GF-D8 (cell line): ENCODE measurements around the gene CRISPLD2.
"Not testable (repeated sequence)": the region's sequence is repeated elsewhere in the genome, so short reads cannot be mapped to it uniquely, and the experiment has no call there.

Experiments used
- DNase-seq: peaks from one replicate; lab custom pipeline; 2025; lab: John Stamatoyannopoulos, UW

CRISPLD2 gene

DNA sequence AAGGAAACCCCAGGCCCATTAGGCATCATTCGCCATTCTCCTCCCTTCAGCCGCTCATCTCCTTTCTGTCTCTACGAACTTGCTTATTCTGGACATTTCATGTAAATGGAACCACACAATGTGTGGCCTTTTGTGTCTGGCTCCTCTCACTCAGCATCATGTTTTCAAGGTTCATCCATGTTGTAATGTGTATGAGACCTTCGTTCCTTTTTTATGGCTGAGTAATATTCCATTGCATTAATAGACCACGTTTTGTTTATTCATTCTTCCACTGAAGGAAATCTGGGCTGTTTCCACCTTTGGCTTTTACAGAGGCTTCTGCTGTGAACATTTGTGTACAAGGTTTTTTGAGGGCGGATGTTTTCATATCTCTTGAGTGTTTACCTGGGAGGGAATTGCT, 3.2 kb downstream of the CRISPLD2 start:
- no peak for DNase-seq

DNA sequence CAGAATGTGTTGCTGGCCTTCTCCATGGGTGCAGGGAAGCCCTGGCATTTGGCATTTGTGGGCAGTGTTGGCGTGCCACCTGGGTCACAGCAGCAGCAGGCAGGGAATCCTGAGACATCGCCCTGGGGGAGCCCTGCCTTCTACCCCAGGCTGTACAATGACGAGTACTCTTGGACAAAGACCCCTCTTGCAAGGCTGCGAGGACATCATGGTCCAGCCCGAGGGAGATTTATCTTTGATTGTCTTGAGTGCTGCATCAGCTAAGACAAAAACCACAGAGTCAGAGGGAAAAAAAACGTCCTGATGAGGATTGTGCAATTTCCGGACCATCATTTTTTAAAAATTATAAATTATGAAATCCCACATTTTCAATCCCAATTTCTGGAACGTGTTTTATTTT, 3.7 kb downstream of the CRISPLD2 start:
- DNase-seq = no peak

DNA sequence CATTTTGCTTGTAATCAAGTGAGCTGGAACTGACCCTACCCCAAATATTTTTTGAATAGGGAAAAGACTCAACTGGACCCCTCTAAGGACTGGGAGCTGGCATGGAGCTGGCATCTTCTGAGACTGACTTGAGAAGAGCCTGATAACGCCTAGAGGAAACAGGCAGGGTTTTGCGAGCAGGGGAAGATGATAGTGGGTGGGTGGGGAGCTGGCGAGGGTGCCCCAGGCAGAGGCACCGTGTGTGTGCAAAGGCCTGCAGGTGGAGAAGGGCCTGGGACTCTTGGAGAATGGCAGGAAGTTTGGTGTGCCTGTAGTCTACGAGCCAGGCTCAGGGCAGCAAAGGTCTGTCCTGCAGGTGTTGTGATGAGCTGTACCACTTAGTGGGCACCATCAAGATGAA, 4.1 kb downstream of the CRISPLD2 start:
- DNase-seq = no peak

DNA sequence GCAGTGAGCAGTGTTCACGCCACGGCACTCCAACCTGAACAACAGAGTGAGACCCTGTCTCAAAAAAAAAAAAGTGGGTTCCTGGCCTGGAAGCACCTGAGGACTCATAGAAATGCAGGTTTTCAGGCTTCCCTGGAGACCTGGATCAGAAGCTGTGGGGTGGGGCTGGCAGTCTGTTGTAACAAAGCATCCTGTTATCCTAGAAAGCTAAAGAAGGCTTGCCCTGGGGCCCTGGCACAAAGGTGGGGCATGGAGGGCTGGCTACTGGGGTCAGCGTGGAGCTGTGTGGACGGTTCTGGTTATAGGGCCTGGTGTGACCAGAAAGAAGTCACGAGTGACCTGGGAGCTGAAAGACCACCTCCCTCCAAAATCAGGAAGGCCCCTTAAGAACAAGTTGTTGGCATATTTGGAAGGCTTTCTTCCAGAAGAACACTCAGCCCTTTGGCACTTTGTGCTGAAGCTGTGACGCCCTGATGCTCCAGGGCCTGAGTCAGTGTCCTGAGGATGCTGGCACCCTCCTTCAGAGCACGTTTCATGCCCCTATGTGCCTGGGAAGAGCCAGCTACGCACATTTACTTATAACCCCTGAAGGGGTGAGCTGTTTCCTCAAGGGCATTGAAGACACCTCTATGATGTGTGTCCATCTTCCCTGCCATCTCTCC, 6.2 kb downstream of the CRISPLD2 start:
- DNase-seq = no peak

DNA sequence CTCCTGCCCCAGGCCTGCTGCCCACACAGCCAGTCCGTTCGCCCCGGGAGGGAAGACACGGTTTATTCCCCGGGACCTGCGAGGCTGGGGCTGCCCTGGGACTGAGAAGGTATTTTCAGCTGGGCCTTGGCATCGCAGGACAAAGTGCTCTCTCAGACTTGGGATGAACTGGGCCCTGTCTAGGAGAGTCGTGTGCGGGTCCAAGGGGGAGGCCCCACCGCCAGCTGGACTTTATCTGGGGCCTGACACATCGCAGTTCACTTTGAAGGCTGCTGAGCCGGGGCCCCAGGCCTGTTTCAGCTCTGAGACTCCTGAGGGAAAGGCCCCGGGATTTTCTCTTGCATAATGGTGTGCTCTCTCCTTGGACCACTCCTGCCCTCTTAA, 6.8 kb downstream of the CRISPLD2 start:
- DNase-seq = no peak

DNA sequence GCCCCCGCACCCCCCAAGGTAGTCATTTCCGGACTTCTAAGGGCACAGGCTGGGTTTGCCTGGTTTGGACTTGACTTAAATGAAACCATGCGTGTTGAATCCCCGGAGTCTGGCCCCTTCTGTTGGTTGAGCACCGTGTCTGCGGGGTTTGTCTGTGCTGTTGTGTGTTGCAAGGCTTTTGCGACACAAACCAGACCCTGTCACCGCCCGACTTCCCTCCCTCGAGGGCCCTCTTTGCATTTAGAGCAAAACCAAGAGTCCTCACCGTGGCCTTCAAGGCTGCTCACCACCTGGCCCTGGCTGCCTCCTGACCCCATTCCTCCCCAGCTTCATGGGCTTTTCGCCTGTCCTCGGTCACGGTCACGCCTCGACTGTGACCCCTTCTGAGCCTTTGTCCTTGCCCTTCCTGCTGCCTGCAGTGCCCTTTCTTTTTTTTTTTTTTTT, 7.4 kb downstream of the CRISPLD2 start:
- peak; percentile 8 for DNase-seq

DNA sequence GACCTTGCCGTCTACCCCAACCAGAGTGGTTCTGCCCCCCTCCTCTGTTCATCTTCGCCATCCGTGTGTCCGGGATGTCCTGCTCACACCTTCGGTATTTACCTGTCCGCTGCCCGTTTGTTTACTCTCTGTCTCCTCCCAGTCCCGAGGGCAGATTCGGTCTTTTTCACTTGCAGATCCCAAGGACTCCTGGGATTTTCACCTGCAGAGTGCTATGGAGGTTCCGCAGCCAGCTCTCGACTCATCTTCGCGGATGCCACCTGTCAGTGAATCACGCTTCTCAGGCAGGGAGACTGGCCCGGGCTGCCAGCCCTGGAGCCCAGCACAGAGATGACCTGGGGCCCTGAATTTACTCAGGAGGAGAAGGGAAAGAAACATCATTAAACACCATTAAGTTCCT, 8.1 kb downstream of the CRISPLD2 start:
- no peak for DNase-seq

DNA sequence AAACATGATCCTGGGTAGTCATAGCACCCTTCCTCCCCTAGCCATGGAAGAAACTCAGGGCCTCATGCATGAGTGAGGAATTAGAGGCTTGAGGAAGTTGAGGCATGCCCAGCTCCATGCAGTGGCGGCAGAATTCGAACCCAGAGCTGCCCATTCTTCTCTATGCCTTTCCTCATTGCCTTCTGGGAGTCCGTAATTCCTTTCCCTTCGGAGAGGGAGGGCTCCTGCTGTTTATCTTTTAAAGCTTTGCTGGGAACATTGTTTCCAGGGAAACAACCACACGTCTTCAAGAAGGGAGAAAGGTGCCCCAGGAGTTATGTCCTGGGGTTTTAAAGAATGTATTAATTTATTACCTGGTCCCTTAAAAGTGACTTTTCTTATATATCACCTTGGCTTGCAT, 8.5 kb downstream of the CRISPLD2 start:
- DNase-seq = no peak

DNA sequence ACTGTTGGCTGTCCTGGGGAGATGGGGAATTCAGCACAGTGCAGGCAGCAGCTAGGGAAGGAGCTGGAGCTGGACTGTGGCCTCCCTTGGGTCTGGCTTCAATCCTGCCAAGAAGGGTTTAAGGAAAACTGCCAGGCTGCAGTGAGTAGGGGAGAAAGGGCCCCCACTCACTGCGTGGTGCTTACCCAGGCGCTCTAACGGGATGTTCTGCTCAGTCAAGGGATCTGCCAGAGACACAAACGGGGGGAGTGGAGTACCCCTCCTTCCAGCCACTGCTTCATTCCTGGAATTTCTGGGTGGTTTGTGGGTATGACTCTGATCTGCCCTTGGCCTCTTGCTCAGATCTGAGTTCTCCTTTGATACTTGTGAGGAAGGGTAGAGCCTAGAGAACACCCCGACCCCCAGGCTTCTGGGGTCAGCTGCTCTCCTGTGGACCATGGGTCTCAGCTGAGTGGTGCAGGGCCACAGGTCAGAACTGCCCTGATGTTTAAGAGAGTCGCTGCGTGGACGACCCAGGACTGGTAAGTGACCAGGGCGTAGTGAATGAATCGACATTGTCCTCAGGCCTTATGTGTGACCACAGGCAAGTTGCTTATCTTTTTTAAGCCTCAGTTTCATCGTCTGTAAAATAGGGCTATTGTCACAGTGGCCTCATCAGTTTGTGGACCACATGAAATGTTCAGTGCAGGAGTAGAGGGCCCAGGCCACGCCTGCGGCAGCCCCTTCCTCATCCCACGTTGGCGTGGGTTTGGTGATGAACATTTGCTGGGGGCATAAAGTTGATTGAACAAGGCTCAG, 9.6 kb downstream of the CRISPLD2 start:
- no peak for DNase-seq

DNA sequence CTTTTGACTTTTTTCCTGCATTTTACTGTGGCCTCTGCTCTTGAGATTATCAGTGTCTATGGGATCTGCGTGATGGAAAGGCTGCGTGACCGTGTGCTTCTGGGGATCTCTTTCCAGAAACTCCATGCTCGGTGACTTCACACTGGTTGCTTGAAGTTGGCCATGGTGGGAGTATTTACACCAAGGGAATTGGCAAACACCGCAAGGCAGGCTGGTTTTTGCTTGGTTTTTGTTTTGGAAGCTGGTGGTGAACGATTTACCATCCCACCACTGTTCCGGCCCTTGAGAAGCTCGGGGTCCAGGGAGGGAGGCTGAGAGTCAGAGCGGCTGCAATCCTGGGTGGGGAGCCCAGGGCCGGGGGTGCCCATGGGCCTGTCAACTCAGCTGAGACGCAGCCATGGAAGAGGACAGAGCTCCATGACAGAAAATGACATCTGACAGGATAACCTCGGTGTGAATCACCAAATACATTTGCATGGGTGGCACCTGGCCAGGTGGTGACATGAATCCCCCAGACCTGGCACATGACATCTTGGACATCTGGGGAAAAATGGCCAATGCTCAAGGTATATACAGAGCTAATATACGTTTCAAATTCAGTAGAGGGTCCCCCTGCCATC, 11.1 kb downstream of the CRISPLD2 start:
- DNase-seq = no peak

DNA sequence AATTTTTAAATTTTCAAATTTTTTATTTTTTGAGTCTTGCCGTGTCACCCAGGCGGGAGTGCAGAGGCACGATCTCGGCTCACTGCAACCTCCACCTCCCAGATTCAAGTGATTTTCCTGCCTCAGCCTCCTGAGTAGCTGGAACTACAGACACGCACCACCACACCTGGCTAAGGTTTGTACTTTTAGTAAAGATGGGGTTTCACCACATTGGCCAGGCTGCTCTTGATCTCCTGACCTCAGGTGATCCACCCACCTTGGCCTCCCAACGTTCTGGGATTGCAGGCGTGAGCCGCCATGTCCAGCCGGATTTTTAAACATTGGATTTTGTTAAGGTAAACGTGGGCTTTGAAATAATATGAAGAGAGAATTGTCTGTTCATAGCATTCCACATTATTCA, 11.9 kb downstream of the CRISPLD2 start:
- DNase-seq = not testable (repeated sequence)

DNA sequence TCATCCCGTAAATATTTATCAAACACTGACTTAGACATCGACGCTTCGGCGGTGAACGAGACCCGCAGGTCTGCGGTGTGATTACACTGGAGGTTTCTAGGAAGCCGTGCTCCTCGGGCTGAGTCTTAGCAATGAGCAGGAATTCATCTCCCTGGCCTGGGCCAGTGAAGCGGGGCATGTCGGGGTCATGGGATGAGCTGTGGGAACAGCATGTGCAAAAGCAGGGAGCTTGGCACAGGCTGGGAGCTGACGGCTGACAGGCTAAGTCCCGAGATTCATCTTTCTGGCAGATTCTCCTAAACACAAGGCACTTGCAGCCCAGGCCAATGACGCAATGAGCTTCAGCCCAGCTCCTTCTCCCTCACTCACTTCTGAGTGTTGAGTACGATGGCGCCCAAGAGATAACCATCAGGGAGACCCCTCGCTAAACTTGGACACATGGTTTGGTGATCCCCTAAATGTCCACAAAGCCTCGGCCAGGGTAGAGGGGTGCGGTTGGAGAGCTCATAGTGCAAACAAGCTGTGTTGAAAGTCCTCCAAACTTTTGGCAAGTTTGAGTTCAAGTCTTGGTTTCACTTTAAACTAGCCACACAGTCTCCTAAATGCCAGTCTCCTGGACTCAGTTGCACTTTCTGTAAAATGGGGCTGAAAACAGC, 12.8 kb downstream of the CRISPLD2 start:
- no peak for DNase-seq

DNA sequence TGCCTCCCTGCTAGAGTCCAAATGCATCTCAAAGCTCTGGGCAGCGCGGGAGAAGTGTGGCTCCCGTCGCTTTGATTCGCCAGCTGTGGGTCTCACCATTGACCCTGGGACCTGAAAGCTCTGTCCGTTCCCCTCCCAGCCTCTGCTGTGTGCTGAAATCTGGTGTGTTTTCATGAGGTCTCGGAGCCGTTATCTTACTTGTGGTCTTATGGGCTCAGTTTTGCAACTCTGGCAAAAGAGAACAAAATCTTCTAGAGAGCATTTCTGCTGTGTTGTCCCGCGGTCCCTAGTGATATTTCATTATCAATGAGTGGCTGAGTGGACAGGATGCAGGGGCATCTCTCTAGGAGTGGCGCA, 13.3 kb downstream of the CRISPLD2 start:
- DNase-seq = no peak

DNA sequence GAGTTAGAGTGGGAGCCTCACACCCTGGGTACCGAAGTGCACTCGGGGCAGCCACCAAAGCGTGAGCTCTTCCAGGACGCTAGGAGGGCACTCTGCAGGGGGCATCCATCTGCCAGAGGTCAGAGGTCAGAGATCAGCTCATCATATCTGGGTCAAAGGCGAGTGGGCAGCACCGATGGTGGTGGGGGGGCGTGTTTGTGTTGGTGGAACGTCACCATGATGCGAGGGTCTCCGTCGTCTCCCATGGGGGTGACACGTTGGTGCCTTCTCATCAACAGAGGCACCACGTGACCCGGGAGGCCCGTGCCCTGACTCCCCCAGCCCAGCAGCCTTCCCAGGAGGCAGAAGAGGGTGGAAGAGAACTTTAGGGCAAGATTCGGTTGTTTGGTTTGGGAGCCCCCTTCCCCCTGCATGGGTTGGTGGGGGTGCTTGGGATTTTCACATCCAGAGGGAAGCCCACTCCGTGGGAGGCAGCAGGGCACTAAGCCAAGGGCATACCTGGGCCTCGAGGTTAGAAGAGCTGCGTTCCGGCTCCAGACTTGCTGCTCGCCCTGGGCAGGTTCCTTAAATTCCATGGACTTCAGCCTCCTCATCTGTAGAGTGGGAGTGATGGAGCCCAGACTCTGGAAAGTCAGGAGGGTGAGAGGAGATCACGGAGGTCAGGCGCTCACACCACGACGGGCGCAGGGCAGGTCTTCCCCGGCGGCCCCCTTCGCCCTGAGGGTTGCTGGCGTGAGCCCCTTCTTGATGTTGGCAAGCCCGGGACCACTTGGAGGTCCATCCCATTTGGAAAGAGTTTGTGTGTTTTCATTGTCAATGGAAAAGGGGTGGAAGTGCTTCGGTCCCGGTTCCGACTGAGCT, 14.0 kb downstream of the CRISPLD2 start:
- no peak for DNase-seq

DNA sequence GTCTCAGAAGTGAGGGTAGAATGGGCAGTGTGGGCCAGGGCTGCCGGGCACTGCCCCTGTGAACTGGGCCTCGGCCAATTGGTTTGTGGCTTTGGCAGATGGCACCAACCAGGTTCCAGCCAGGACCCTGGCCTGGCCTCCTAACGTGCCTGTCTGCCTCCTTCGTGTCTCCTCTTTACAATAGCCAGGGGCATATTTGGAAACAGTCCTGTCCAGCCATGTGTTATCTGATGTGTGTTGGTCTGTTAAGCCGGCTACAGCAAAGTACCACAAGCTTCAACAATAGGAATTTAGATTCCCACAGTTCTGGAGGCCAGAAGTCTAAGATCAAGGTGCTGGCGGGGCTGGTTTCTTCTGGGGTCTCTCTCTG, 14.6 kb downstream of the CRISPLD2 start:
- DNase-seq = no peak

DNA sequence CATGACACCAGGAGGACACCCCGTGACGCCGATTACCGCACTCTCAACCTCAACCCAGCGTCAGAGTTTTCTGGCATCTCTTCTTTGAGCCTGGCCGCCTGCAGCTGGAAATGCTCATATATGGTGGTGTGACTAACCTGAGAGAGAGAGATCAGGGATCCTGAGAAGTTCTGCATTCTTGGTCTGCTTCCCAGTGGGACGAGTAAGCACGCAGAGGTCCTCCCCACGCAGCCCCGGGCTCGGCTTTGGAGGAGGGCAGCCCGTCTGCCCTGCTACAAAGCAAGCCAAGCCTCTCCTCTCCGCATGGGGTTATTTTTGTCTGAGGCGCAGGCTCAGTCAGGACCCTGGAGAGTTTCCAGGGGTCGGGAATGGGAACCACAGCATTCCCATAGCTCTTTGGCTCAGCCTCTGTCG, 16.5 kb downstream of the CRISPLD2 start:
- DNase-seq = no peak

DNA sequence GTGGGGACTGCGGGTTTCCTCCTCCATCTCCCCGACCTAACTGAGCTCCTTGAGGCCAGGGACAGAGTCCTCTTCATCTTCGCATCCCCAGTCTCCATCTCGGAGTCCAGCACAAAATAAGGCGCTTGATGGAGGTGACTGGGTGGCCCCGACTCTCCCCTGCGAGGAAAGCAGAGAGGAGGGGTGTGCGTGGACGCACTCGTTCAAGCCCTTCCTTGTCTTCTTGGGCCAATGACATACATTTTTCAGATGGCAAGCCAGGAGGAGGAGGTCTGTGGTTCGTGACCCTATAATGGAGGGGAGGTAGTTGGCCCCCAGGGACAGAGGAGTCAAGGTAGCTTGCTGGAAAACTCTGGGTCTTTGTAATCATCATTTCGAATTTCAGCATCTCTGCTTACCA, 17.2 kb downstream of the CRISPLD2 start:
- DNase-seq = no peak

DNA sequence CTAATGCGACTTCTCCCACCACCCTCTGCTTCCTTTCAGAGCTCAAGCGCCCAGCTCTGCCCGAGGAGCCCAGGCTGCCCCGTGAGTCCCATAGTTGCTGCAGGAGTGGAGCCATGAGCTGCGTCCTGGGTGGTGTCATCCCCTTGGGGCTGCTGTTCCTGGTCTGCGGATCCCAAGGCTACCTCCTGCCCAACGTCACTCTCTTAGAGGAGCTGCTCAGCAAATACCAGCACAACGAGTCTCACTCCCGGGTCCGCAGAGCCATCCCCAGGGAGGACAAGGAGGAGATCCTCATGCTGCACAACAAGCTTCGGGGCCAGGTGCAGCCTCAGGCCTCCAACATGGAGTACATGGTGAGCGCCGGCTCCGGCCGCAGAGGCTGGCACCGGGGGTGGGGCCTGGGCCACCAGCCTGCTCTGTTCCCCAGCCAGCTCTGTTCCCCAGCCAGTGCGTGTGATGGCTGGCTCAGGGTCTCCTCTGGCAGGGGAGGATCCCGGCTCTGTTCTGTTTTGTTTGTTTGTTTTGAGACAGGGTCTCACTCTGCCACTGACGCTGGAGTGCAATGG, 18.7 kb downstream of the CRISPLD2 start:
- DNase-seq = no peak

DNA sequence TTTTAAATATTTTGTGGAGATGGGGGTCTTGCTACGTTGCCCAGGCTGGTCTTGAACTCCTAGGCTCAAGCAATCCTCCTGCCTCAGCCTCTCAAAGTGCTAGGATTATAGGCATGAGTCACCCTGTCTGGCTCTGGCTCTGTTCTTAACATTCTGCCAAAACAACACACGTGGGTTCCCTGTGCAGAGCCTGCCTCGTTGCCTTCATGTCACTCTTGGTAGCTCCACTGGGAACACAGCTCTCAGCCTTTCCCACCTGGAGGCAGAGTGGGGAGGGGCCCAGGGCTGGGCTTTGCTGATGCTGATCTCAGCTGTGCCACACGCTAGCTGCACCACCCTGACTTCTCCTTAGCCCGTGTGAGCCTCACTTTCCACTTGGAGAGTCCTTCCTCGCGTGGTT, 19.3 kb downstream of the CRISPLD2 start:
- no peak for DNase-seq

DNA sequence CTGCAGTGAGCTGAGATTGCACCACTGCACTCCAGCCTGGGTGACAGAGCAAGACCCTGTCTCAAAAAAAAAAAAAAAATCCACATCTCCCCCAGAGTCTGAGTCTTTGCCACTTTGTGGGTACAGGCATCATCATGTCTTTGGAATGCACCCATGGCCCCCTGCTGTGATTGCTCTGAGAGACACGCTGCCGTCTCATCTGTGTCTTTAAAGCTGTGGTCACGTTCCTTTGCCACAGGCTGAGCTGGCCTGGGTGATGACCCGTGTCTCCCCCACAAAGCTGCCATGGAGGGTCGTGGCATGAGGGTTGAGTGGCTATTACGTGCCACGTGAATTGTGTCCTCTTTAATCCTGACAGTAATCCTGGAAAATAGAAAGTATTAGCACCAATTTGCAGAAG, 20.2 kb downstream of the CRISPLD2 start:
- no peak for DNase-seq
